ENCODE data around the gene CABP7.
"Not testable (repeated sequence)": the region's sequence is repeated elsewhere in the genome, so short reads cannot be mapped to it uniquely, and the experiment has no call there.

The CABP7 gene

GRCh38 chr22:29750029-29750428, 30.2 kb downstream of the CABP7 start:
- DNase-seq: no peak

- no peak for DNase-seq
These were observed 31.0 kb downstream of the CABP7 start for GRCh38 chr22:29750559-29751538.

- no peak for DNase-seq
These were observed 31.9 kb downstream of the CABP7 start for GRCh38 chr22:29751669-29752068.

GRCh38 chr22:29753808-29754657, 34.2 kb downstream of the CABP7 start:
- no peak for DNase-seq

DNA sequence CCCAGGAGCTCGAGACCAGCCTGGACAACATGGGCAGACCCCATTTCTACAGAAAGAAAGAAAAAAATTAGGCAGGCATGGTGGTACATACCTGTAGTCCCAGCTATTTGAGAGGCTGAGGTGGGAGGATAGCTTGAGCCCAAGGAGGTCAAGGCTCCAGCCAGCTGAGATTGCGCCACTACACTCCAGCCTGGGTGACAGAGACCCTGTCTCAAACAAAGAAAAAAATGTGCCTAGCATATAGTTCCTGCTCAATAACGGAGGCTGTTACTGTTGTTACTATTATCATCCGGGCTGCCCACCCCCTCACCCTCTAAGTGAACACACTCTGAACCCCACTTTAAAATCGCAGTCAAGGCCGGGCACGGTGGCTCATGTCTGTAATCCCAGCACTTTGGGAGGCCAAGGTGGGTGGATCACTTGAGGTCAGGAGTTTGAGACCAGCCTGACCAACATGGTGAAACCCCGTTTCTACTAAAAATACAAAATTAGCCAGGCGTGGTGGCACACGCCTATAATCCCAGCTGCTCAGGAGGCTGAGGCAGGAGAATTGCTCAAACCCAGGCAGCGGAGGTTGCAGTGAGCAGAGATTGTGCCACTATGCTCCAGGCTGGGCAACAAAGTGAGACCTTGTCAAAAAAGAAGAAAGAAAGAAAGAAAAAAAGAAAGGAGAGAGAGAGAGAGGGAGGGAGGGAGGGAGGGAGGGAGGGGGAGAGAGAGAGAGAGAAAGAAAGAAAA, 35.0 kb downstream of the CABP7 start:
- not testable (repeated sequence) for DNase-seq

GRCh38 chr22:29755889-29756288, 36.1 kb downstream of the CABP7 start:
- DNase-seq: no peak

- no peak for DNase-seq
These were observed 36.5 kb downstream of the CABP7 start for GRCh38 chr22:29756341-29756740.

GRCh38 chr22:29757096-29757495, 37.3 kb downstream of the CABP7 start:
- no peak for DNase-seq

GRCh38 chr22:29758068-29758622, 38.3 kb downstream of the CABP7 start:
- no peak for DNase-seq

- no peak for DNase-seq
These were observed 39.2 kb downstream of the CABP7 start for GRCh38 chr22:29758959-29759358.

DNA sequence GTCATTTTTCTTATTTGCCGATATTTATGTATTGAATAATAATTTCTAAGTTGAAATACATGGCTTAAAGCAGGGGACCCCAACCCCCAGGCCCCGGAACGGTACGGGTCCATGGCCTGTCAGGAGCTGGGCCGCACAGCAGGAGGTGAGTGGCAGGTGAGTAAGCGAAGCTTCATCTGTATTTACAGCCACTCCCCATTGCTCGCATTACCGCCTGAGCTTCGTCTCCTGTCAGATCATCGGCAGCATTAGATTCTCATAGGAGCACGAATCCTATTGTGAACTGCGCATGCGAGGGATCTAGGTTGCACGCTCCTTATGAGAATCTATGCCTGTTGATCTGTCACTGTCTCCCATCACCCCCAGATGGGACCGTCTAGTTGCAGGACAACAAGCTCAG, 42.5 kb downstream of the CABP7 start:
- no peak for DNase-seq

DNA sequence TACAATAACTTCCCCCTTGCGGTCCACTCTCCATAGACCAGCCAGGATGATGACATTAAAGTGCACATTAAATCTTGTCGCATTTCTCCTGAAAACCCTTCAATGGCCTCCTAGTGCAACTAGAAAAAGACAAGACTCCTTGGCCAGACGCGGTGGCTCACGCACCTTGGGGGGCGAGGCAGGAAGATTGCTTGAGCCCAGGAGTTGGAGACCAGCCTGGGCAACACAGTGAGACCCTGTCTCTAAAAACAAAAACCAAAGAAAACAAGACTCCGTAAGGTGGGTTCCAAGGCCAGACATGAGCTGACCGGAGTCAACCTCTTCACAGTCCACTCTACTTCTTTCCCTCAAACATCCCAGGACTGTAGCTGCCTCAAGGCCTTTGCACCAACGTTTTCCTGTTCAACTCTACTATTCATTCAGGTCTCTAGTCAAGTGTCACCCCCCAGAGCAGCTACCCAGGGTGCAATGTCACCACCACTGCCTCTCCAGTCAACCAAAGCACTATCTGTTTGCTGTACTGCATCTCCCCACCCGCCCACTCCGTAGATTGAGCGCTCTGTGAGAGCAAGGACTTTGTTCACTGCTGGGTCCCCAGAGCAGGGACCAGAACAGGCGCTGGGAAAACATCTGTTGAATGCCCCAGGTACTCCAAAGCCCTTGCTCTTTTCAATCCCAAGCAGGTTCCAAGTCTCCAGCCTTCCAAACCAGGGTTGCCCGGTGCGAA, 46.3 kb downstream of the CABP7 start:
- no peak for DNase-seq

- DNase-seq: peak; percentile 97
These were observed 46.9 kb downstream of the CABP7 start, which contains the start of gene ZMAT5 for GRCh38 chr22:29766632-29767170. Gene ZMAT5 (minus strand): TSS chr22:29767007. CDS start chr22:29748544, 18,463 bp downstream.

- peak; percentile 71 for DNase-seq
These were observed 47.6 kb downstream of the CABP7 start, which contains the start of gene UQCR10 for GRCh38 chr22:29767171-29768051. Gene UQCR10 (plus strand): TSS chr22:29767369. CDS start chr22:29767399, 30 bp downstream.

DNA sequence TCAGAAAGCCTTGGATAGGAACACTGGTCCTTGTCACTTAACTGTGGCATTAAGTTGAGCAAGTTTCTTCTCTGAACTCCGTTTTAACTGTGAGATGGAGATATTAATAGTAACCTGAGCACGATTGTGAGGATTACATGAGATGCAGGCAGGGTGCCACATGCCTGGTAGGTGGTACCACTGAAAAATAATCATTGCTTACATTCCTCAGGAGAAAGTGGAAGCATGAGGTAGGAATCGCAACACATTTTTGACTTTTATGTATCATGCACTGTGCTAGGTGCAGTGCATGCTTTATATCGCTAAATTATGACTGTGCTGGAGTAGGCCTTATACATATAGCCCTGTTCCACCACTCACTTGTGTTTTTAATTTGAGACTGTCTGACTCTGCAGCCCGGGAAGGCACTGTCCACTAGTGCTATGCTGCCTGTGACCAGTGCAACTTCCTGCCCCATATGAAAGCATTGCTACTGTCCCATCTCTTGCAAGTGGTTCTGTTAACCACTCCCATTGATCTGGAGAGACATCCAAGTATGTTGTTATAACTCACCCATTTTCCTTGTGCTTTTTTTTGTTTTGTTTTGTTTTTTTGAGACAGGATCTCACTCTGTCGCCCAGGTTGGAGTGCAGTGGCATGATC, 48.4 kb downstream of the CABP7 start:
- DNase-seq: no peak

DNA sequence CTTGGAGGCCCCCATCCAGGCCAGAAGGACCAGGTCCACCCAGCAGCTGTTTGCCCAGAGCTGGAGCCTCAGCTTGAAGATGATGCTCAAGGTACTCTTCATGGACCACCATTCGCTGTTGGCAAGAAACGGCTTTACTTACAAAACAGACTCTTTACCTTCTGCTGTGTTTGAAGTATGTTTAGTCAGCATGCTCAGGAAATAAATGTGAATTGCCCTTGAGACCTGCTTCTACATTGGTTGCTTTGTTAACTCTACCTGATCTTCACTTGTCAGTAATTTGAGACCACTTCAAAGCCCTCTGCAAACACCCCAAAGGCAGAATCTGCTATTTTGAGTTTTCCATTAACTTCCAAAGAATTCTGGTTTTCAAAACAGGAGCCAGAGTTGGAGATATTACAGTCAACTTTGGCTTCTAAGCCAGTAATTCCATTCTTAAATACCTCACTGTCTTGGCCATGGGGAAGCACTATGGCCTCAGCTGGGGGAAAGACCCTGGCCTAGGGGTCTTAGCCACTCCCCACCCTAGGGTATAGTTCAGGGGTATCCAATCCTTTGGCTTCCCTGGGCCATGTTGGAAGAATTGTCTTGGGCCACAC, 50.0 kb downstream of the CABP7 start:
- DNase-seq: no peak

DNA sequence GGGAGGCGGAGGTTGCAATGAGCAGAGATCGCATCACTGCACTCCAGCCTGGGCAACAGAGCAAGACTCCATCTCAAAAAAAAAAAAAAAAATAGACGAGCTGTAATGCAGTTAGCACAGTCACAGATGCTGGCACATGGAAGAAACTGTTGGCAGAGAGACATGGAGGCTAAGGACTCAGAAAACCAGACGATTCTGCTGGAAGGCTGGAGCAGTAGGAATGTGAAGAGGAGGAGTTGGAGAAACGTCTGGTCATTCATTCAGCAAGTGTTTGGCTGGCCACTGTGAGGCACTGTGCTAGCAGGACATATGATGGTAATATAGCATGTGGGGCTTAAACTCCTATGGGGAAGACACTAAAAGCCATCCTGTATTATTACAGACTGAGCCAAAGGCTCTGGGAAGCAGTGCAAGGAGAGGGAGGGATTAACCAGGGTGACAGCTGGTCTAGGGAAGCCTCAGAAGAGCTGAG, 52.4 kb downstream of the CABP7 start:
- DNase-seq: no peak

GRCh38 chr22:29773233-29773632, 53.4 kb downstream of the CABP7 start:
- no peak for DNase-seq

DNA sequence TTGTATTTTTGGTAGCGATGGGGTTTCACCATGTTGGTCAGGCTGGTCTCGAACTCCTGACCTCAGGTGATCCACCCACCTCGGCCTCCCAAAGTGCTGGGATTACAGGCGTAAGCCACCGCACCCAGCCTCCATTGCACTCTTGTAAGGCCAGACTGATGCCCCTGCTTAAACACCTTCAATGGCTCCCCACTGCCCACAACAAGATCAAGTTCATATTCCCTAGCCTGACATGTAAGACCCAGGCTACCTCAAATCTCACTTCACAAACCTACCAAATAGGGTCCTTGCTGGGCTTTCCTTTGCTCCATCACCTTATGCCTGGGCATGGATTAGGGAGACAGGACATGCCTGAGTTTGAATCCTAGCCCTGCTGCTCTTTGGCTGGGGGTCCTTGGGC, 60.4 kb downstream of the CABP7 start:
- DNase-seq: no peak

All from NCI-H1048 (cell line).